Measurements from ENCODE around the gene MICAL3.
"Not testable (repeated sequence)": the region's sequence is repeated elsewhere in the genome, so short reads cannot be mapped to it uniquely, and the experiment has no call there.

The MICAL3 gene

GRCh38 chr22:17948101-17948500 is 76.3 kb downstream of the MICAL3 start:
- DNase-seq = no peak

GRCh38 chr22:17946662-17947367 is 77.5 kb downstream of the MICAL3 start:
- DNase-seq = no peak

- no peak for DNase-seq
Measured at GRCh38 chr22:17945888-17946648, 78.3 kb downstream of the MICAL3 start.

- DNase-seq = no peak
Measured at GRCh38 chr22:17945156-17945887, 79.0 kb downstream of the MICAL3 start.

- DNase-seq = no peak
Measured at GRCh38 chr22:17944256-17944655, 80.1 kb downstream of the MICAL3 start.

- no peak for DNase-seq
Measured at GRCh38 chr22:17943533-17944249, 80.7 kb downstream of the MICAL3 start.

- no peak for DNase-seq
Measured at GRCh38 chr22:17942721-17943120, 81.6 kb downstream of the MICAL3 start.

- no peak for DNase-seq
Measured at GRCh38 chr22:17941471-17942406, 82.6 kb downstream of the MICAL3 start.

- no peak for DNase-seq
Measured at GRCh38 chr22:17939579-17939978, 84.8 kb downstream of the MICAL3 start.

- DNase-seq = no peak
Measured at GRCh38 chr22:17939011-17939410, 85.3 kb downstream of the MICAL3 start.

GRCh38 chr22:17938484-17938924 is 85.9 kb downstream of the MICAL3 start:
- DNase-seq = no peak

- DNase-seq = not testable (repeated sequence)
Measured at GRCh38 chr22:17932457-17932856, 91.9 kb downstream of the MICAL3 start.

- no peak for DNase-seq
Measured at GRCh38 chr22:17931400-17931825, 92.9 kb downstream of the MICAL3 start.

- no peak for DNase-seq
Measured at GRCh38 chr22:17930455-17931313, 93.7 kb downstream of the MICAL3 start.

- no peak for DNase-seq
Measured at GRCh38 chr22:17929909-17930308, 94.5 kb downstream of the MICAL3 start.

GRCh38 chr22:17928391-17928790 is 96.0 kb downstream of the MICAL3 start:
- DNase-seq = no peak

GRCh38 chr22:17927062-17927461 is 97.3 kb downstream of the MICAL3 start:
- no peak for DNase-seq

GRCh38 chr22:17926516-17926915 is 97.8 kb downstream of the MICAL3 start:
- no peak for DNase-seq

GRCh38 chr22:17925431-17925841 is 98.9 kb downstream of the MICAL3 start:
- no peak for DNase-seq

- DNase-seq = no peak
Measured at GRCh38 chr22:17924735-17925364, 99.5 kb downstream of the MICAL3 start.

Measured in stimulated activated naive CD4-positive, alpha-beta T cell treated with Interleukin-2 at 50 U/mL for 16 hours (primary cell).